Measurements from ENCODE around the gene LGMN.

Gene LGMN

GRCh38 chr14:92670160-92670559 is 78.3 kb downstream of the LGMN start:
- Histone ChIP-seq H3K36me3 (ENCODE audit: control insufficient read depth in 2 of 2, insufficient read depth in 1 of 2, low read length in 2 of 2) (no peaks in the 10 kb centered on the region), H3K27ac (ENCODE audit: extremely low read depth, low read depth, low read length) (no peak overlapping the region), H3K4me1 (ENCODE audit: control insufficient read depth, insufficient read depth, low read length) (no peaks in the 10 kb centered on the region), H3K9me3 (ENCODE audit: control insufficient read depth, insufficient read depth, low read depth, low read length) (no peaks in the 10 kb centered on the region), H3K4me3 (ENCODE audit: low read depth, low read length) (no peak overlapping the region)
- no peak for TF ChIP-seq TSHZ1 (tag by site-specific recombination; IDR thresholded peaks at IDR 0.05; ENCODE audit: borderline replicate concordance)
- no peak for TF ChIP-seq ZNF555 (tag by site-specific recombination; conservative IDR thresholded peaks at IDR 0.05)
- TF ChIP-seq KLF17 (tag by site-specific recombination; IDR thresholded peaks at IDR 0.05) = no peak
- no peak for TF ChIP-seq ZSCAN30 (tag by site-specific recombination; IDR thresholded peaks at IDR 0.05)
- no peak for TF ChIP-seq KLF10 (tag by site-specific recombination; IDR thresholded peaks at IDR 0.05)
- no peak for TF ChIP-seq ZNF19 (tag by site-specific recombination; IDR thresholded peaks at IDR 0.05; ENCODE audit: low read depth)
- no peak for TF ChIP-seq ZBTB11 (tag by site-specific recombination; conservative IDR thresholded peaks at IDR 0.05; ENCODE audit: low read depth)
- no peak for TF ChIP-seq ZNF645 (tag by site-specific recombination; IDR thresholded peaks at IDR 0.05)
- no peak for TF ChIP-seq ZNF350 (tag by site-specific recombination; IDR thresholded peaks at IDR 0.05)
- no peak for TF ChIP-seq SP2 (tag by site-specific recombination; IDR thresholded peaks at IDR 0.05)
- no peak for TF ChIP-seq PRDM10 (tag by site-specific recombination; IDR thresholded peaks at IDR 0.05)
- TF ChIP-seq ZBTB1 (tag by site-specific recombination; IDR thresholded peaks at IDR 0.05) = no peak
- TF ChIP-seq GLI4 (tag by site-specific recombination; IDR thresholded peaks at IDR 0.05) = no peak
- no peak for TF ChIP-seq ZNF548 (tag by site-specific recombination; IDR thresholded peaks at IDR 0.05)
- no peak for TF ChIP-seq PRDM6 (tag by site-specific recombination; IDR thresholded peaks at IDR 0.05)
- no peak for TF ChIP-seq ZBTB17 (tag by site-specific recombination; IDR thresholded peaks at IDR 0.05)
- TF ChIP-seq ZNF629 (tag by site-specific recombination; IDR thresholded peaks at IDR 0.05) = no peak
- TF ChIP-seq ZNF707 (tag by site-specific recombination; IDR thresholded peaks at IDR 0.05) = no peak
- TF ChIP-seq ZNF747 (tag by site-specific recombination; IDR thresholded peaks at IDR 0.05) = no peak
- CTCF ChIA-PET = interaction anchor here (0.7 to 1.4 kb wide), 3 partner anchors 12 to 449 kb away, joined by 3 to 7 read pairs (median 4); no protein-coding TSS in a partner anchor
- POLR2A ChIA-PET = no interaction called here

Measured in HEK293 (cell line).